NCI-H2081 treated with DMSO at 0.1 percent for 48 hours (cell line): ENCODE data around the gene SRPK1.

ENCODE experiments used
- DNase-seq: peaks from one replicate; lab custom pipeline; 2025; lab: John Stamatoyannopoulos, UW

The SRPK1 gene

GRCh38 chr6:35817515-35817914 lies 103.4 kb downstream of the SRPK1 start:
- no peak for DNase-seq

- DNase-seq, result no peak
Observed at GRCh38 chr6:35811699-35811995, 109.3 kb downstream of the SRPK1 start.

GRCh38 chr6:35810971-35811698 lies 109.8 kb downstream of the SRPK1 start:
- DNase-seq, result no peak

- DNase-seq, result no peak
Observed at GRCh38 chr6:35809809-35810208, 111.1 kb downstream of the SRPK1 start.

DNA sequence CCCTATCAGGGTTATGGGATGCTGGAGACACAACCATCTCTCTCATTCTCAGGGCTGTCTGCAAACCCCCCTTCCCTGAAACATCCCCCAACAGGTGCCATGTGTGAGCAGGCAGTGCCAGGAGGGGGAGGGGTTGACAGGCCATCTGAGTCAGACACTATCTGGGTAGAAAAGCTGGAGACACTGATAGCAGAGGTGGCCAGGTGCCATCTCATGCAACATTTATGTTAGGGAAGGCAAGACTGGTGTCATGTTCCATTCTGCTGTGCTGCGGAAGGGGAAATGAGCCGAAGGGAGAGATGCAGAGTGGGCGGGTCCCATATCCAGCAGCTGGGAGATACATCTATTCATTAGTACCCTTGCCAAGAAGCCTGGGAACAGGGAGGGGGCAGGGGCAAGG lies 112.2 kb downstream of the SRPK1 start:
- DNase-seq, result peak; percentile 41

GRCh38 chr6:35804996-35805736 lies 115.7 kb downstream of the SRPK1 start, which contains the start of gene LHFPL5:
LHFPL5 (plus strand) TSS chr6:35805352; CDS start chr6:35805671, 319 bp downstream.
- peak; percentile 6 for DNase-seq

DNA sequence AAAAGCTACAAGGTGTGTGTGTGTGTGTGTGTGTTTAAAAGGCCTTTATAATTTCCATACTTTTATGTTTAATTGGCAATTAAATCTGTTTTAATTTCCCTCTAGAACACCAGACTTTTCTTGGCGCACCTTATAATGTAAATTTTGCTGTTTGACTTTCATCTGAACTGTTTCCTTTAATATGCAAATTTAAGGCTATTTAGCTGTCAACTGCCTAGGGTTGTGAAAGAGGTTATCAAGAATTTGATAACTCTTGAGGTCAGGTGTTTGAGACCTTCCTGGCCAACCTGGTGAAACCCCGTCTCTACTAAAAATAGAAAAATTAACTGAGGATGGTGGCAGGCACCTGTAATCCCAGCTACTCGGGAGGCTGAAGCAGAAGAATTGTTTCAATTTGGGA lies 119.8 kb downstream of the SRPK1 start:
- no peak for DNase-seq

GRCh38 chr6:35798706-35799105 lies 122.2 kb downstream of the SRPK1 start:
- no peak for DNase-seq

GRCh38 chr6:35797837-35798526 lies 122.9 kb downstream of the SRPK1 start:
- no peak for DNase-seq

DNA sequence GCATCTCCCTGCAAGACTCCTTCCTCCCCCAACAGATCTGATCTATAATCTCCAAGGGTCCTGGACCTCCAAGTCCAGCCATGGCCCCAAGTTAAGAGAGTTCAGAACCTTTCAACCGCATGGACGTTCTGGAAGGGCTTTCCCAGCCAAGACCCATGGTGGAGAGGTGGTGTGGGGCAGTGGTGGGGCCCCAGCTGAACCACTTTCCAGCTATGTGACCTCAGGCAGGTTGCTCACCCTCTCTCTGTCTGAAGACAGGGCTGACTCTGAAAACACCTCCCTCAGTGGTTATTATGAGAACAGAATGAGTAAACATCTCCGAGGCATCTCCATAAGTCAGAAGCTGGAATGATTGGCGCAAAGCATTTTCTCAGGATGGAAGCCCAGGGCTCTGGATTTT lies 124.7 kb downstream of the SRPK1 start:
- no peak for DNase-seq

GRCh38 chr6:35795453-35796071 lies 125.3 kb downstream of the SRPK1 start:
- DNase-seq, result no peak

- no peak for DNase-seq
Observed at GRCh38 chr6:35794536-35795452, 126.1 kb downstream of the SRPK1 start.

GRCh38 chr6:35790683-35791082 lies 130.2 kb downstream of the SRPK1 start:
- no peak for DNase-seq

DNA sequence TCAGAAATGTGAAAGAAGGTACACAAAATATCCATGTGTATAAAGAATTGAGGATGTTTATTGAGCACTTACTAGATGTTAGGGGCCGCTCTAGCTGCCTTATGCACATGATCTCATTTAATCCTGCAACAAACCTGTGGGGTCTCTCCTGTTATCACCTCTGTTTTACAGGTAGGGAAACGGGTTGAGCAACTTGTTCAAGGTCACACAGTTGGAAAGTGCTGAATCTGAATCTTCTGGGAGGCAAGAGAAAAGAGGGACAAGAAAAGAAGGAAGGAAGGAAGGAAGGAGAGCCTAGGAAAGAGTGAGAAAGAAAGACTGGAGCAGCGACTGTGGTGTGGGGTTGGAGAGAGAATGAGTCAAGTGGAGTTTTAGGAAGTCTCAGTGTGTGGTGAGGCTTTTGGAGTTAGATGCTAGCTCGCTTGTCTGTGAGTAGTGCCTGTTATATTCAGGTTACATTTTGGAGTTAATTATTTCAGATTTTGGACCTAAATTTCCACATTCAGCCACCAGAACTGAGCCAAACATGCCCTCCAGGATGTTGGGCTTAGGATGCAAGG lies 132.4 kb downstream of the SRPK1 start:
- no peak for DNase-seq

GRCh38 chr6:35787266-35788218 lies 133.4 kb downstream of the SRPK1 start:
- no peak for DNase-seq

DNA sequence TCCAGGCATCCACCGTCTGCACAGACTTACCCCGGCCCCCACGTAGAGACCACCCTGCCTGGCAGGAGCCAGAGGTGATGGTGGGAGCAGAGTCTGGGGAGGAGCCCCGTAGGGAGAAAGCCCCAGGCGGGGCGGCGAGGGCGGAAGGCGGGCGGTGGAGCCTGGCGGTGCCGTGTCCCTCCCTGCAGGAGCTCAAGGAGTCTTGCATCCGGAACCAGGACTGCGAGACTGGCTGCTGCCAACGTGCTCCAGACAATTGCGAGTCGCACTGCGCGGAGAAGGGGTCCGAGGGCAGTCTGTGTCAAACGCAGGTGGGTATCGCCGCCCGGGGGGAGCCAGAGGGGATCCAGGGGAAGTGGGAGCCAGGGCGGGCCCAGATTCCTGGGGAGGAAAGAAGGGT lies 134.1 kb downstream of the SRPK1 start:
- DNase-seq, result no peak

DNA sequence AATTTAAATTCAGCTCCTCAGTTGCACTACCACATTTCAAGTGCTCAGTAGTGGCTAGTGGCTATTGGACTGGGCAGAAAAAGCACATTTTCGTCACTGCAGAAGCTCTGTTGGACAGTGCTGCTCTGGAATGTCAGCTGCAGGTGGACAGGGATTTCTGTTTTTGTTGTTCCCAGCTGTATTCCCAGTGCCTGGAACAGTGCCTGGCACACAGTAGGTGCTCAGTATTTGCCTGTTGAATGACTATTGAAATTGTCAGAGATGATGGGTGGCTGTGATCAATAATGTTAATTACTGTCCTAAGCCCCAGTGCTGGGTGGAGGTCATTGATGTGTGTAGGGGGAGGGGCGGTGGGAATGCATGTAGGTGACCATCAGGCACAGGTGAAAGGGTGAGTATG lies 134.6 kb downstream of the SRPK1 start:
- DNase-seq, result no peak

DNA sequence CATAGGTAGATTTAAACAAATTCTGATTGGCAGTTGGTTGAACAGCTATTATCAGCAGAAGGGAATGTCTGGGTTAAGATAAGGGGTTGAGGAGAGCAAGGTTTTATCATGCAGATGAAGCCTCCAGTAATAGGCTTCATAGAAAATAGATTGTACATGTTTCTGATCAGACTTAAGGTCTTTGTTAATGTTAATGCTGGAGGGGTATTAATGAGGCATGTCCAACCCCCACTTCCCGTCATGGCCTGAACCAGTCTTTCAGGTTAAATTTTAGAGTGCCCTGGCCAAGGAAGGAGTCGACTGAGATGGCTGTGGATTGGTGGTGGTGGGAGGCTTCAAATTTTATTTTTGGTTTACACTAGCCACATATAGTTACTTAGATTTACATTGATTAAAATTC lies 136.7 kb downstream of the SRPK1 start:
- DNase-seq, result no peak
